ENCODE results near the gene HOXA13. TPM values are rescaled to one million over a fixed set of nuclear protein-coding genes. Genes with fewer than 3 reads are reported as not detected.

The HOXA13 gene
- total RNA-seq = under 1 TPM in 1 of 2 donors, not detected in 1; 0.10 TPM
- not detected for polyA plus RNA-seq (ENCODE audit: insufficient read length in 2 of 2)
- long read RNA-seq, donor 1 = 0 reads
- long read RNA-seq, donor 2 = 0 reads
- long read RNA-seq, donor 3 = 0 reads
- long read RNA-seq, donor 4 = 0 reads

GRCh38 chr7:27199849-27200760, at the start of gene HOXA13:
Gene HOXA13, minus strand, starts transcription at chr7:27200091. Its CDS starts 14 bp downstream, at chr7:27200077.
- Histone ChIP-seq H3K36me3 (ENCODE audit: control insufficient read depth, insufficient read depth, low read length) (no peaks in the 10 kb centered on the region), H3K4me1 (ENCODE audit: control insufficient read depth, insufficient read depth, low read length) (peaks cover 28% of the 10 kb centered on the region), H3K27me3 (ENCODE audit: control insufficient read depth, insufficient read depth, low read length) (peaks cover 95% of the 10 kb centered on the region), H3K9me3 (ENCODE audit: control insufficient read depth, insufficient read depth, low read length) (no peaks in the 10 kb centered on the region), H3K27ac (ENCODE audit: low read depth, low read length) (no peak within 1 kb of the TSS), H3K4me3 (ENCODE audit: low read depth, low read length) (no peak within 1 kb of the TSS)
- DNase-seq (ENCODE audit: low read depth in 4 of 6, low spot score in 6 of 6) = no peak
- WGBS (ENCODE audit: insufficient coverage) = under 1% methylated on average over 92 of the region's 99 CpGs

- peaks cover 99% of the 10 kb centered on the region for H3K27me3 ChIP-seq (ENCODE audit: control insufficient read depth, insufficient read depth, low read length)
- H3K27ac ChIP-seq (ENCODE audit: low read depth, low read length) = no peak overlapping the region
- no peak overlapping the region for H3K4me3 ChIP-seq (ENCODE audit: low read depth, low read length)
- WGBS (ENCODE audit: insufficient coverage) = 6% methylated on average over 18 of the region's 23 CpGs
- H3K4me1 ChIP-seq (ENCODE audit: control insufficient read depth, insufficient read depth, low read length) = peaks cover 42% of the 10 kb centered on the region
- DNase-seq (ENCODE audit: low read depth in 4 of 6, low spot score in 6 of 6) = no peak
- H3K9me3 ChIP-seq (ENCODE audit: control insufficient read depth, insufficient read depth, low read length) = no peaks in the 10 kb centered on the region
- H3K36me3 ChIP-seq (ENCODE audit: control insufficient read depth, insufficient read depth, low read length) = no peaks in the 10 kb centered on the region
These were observed 49.2 kb upstream of the HOXA13 start for GRCh38 chr7:27248911-27249723.

- Histone ChIP-seq H3K27ac (ENCODE audit: low read depth, low read length) (no peak overlapping the region), H3K4me3 (ENCODE audit: low read depth, low read length) (no peak overlapping the region), H3K36me3 (ENCODE audit: control insufficient read depth, insufficient read depth, low read length) (no peaks in the 10 kb centered on the region), H3K9me3 (ENCODE audit: control insufficient read depth, insufficient read depth, low read length) (no peaks in the 10 kb centered on the region), H3K4me1 (ENCODE audit: control insufficient read depth, insufficient read depth, low read length) (peaks cover 49% of the 10 kb centered on the region), H3K27me3 (ENCODE audit: control insufficient read depth, insufficient read depth, low read length) (peaks cover 99% of the 10 kb centered on the region)
- 47% methylated on average over 3 of the region's 3 CpGs for WGBS (ENCODE audit: insufficient coverage)
- DNase-seq (ENCODE audit: low read depth in 4 of 6, low spot score in 6 of 6) = no peak
These were observed 48.5 kb upstream of the HOXA13 start for GRCh38 chr7:27248427-27248806.

DNA sequence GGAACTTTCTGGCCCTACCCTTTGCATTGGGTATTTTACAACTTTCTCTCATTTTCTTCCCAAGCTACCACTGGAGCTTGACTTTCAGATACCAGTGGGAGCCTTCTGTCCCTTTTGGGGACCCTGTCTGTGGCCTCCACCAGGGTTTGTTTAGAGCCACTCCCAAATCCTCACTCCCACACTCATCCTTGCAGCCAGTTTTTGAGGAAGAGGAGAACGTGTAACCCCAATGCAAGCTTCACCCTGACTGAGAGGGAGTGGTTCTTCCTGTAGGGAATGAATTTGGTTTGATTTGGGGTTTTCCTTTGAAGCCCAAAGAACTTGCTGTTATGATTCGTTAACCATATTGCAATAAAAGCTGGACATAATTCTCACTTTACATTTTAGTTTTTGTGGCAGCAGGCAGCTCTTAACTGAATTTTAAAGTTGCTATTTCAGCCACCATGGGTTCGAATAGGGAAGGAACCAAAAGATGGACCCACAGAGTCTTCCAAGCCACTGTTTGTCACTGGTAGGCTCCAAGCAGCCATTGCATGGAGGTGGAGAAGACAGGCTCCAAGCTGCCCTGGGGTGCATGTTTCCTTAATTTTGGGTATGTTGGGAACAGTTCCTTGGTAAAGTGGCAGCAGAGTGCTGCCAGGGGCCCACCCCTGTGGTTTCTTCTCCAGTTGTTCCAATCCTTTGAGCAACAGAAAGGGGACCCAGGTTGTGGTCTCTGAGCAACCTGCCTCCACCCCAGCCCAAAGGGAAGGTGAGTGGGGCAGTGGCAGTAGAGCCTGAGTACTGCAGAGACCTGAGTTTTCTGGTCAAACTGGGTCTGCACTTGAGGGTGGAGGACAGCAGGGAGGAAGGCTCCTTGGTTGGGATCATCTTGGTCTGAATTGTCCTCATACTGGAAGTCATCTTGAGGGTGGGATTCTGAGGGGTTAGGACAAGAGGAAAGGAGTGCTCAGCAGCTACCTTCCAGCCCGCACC, 47.8 kb upstream of the HOXA13 start:
- H3K27ac ChIP-seq (ENCODE audit: low read depth, low read length) = no peak overlapping the region
- H3K9me3 ChIP-seq (ENCODE audit: control insufficient read depth, insufficient read depth, low read length) = no peaks in the 10 kb centered on the region
- DNase-seq (ENCODE audit: low read depth in 4 of 6, low spot score in 6 of 6) = no peak
- WGBS (ENCODE audit: insufficient coverage) = 85% methylated on average over 1 of the region's 4 CpGs
- no peak overlapping the region for H3K4me3 ChIP-seq (ENCODE audit: low read depth, low read length)
- no peaks in the 10 kb centered on the region for H3K36me3 ChIP-seq (ENCODE audit: control insufficient read depth, insufficient read depth, low read length)
- peaks cover 99% of the 10 kb centered on the region for H3K27me3 ChIP-seq (ENCODE audit: control insufficient read depth, insufficient read depth, low read length)
- H3K4me1 ChIP-seq (ENCODE audit: control insufficient read depth, insufficient read depth, low read length) = peaks cover 56% of the 10 kb centered on the region

- Histone ChIP-seq H3K36me3 (ENCODE audit: control insufficient read depth, insufficient read depth, low read length) (no peaks in the 10 kb centered on the region), H3K27me3 (ENCODE audit: control insufficient read depth, insufficient read depth, low read length) (peaks cover 99% of the 10 kb centered on the region), H3K9me3 (ENCODE audit: control insufficient read depth, insufficient read depth, low read length) (no peaks in the 10 kb centered on the region), H3K4me1 (ENCODE audit: control insufficient read depth, insufficient read depth, low read length) (peaks cover 56% of the 10 kb centered on the region), H3K27ac (ENCODE audit: low read depth, low read length) (no peak overlapping the region), H3K4me3 (ENCODE audit: low read depth, low read length) (no peak overlapping the region)
- no peak for DNase-seq (ENCODE audit: low read depth in 4 of 6, low spot score in 6 of 6)
- 34% methylated on average over 6 of the region's 7 CpGs for WGBS (ENCODE audit: insufficient coverage)
These were observed 47.1 kb upstream of the HOXA13 start for GRCh38 chr7:27247000-27247399.

DNA sequence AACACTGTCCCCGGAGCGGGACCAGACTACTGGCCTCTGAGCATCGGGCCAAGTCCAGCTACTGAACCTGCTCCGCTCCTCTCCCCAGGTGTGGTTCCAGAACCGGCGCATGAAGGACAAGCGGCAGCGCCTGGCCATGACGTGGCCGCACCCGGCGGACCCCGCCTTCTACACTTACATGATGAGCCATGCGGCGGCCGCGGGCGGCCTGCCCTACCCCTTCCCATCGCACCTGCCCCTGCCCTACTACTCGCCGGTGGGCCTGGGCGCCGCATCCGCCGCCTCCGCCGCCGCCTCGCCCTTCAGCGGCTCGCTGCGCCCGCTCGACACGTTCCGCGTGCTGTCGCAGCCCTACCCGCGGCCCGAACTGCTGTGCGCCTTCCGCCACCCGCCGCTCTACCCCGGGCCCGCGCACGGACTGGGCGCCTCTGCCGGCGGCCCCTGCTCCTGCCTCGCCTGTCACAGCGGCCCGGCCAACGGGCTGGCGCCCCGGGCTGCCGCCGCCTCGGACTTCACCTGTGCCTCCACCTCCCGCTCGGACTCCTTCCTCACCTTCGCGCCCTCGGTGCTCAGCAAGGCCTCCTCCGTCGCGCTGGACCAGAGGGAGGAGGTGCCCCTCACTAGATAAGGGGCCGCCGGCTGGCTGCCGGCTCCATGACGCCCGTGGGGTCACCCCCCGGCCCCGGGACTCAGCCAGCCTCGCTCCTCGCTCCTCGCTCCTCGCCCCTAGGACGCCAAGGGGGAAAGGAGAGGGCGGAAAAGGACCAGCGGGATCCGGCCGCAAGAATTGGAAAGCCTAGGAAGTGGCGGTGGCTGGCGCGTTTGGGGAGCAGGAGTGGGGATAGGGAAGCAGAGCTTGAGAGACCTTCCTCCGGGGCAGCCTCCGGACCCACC, 46.2 kb upstream of the HOXA13 start:
- no peak for DNase-seq (ENCODE audit: low read depth in 4 of 6, low spot score in 6 of 6)
- Histone ChIP-seq H3K27me3 (ENCODE audit: control insufficient read depth, insufficient read depth, low read length) (peaks cover 99% of the 10 kb centered on the region), H3K27ac (ENCODE audit: low read depth, low read length) (no peak overlapping the region), H3K4me1 (ENCODE audit: control insufficient read depth, insufficient read depth, low read length) (peaks cover 48% of the 10 kb centered on the region), H3K36me3 (ENCODE audit: control insufficient read depth, insufficient read depth, low read length) (no peaks in the 10 kb centered on the region), H3K9me3 (ENCODE audit: control insufficient read depth, insufficient read depth, low read length) (no peaks in the 10 kb centered on the region), H3K4me3 (ENCODE audit: low read depth, low read length) (no peak overlapping the region)
- 2% methylated on average over 89 of the region's 90 CpGs for WGBS (ENCODE audit: insufficient coverage)

GRCh38 chr7:27245124-27245797, 45.4 kb upstream of the HOXA13 start:
- Histone ChIP-seq H3K27ac (ENCODE audit: low read depth, low read length) (no peak overlapping the region), H3K36me3 (ENCODE audit: control insufficient read depth, insufficient read depth, low read length) (no peaks in the 10 kb centered on the region), H3K4me3 (ENCODE audit: low read depth, low read length) (no peak overlapping the region), H3K9me3 (ENCODE audit: control insufficient read depth, insufficient read depth, low read length) (no peaks in the 10 kb centered on the region), H3K4me1 (ENCODE audit: control insufficient read depth, insufficient read depth, low read length) (peaks cover 52% of the 10 kb centered on the region), H3K27me3 (ENCODE audit: control insufficient read depth, insufficient read depth, low read length) (peaks cover 99% of the 10 kb centered on the region)
- WGBS (ENCODE audit: insufficient coverage) = 6% methylated on average over 31 of the region's 37 CpGs
- DNase-seq (ENCODE audit: low read depth in 4 of 6, low spot score in 6 of 6) = no peak

DNA sequence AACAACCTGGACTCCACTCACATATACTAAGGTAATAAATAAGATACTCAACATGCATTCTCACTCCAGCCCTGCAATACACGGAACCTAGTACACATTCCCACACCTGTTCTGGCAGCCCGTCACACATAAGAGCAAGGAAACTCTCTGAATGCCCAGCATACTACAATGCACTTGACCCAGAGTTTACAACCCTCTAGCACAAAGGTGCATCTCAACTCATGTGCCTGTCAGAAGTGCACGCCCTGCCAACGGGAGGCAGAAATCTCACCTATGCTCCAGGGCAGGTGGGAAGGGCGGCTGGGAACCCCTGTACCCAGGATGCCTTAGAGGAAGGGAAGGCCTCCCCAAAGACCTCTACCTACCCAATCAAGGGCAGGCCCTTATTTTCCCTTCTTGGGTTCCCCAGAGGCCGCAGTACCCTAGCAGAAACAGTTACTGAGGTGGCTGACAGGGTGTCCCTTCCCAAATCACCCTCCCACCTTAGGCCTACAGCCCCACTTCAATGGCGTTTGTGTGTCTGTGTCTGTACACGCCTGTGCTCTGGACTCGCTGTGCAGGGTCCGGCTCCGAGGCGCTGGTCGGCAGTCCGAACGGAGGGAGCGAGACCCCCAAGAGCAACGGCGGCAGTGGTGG, 44.7 kb upstream of the HOXA13 start:
- DNase-seq (ENCODE audit: low read depth in 4 of 6, low spot score in 6 of 6) = no peak
- no peak overlapping the region for H3K27ac ChIP-seq (ENCODE audit: low read depth, low read length)
- H3K36me3 ChIP-seq (ENCODE audit: control insufficient read depth, insufficient read depth, low read length) = no peaks in the 10 kb centered on the region
- H3K4me3 ChIP-seq (ENCODE audit: low read depth, low read length) = no peak overlapping the region
- no peaks in the 10 kb centered on the region for H3K9me3 ChIP-seq (ENCODE audit: control insufficient read depth, insufficient read depth, low read length)
- H3K4me1 ChIP-seq (ENCODE audit: control insufficient read depth, insufficient read depth, low read length) = peaks cover 54% of the 10 kb centered on the region
- 17% methylated on average over 17 of the region's 18 CpGs for WGBS (ENCODE audit: insufficient coverage)
- H3K27me3 ChIP-seq (ENCODE audit: control insufficient read depth, insufficient read depth, low read length) = peaks cover 99% of the 10 kb centered on the region

All from spinal cord (tissue), 10 donors.